ENCODE measurements around the gene RAB37. TPM values are rescaled to one million over a fixed set of nuclear protein-coding genes. Genes with fewer than 3 reads are reported as not detected.

Gene RAB37
- total RNA-seq, 2 experiments from 2014 or later: 19.0 to 21.1 TPM

- POLR2A ChIA-PET: interaction anchor here (1.6 to 2.4 kb wide), 2 partner anchors 25 to 28 kb away, joined by 5 to 22 read pairs; no protein-coding TSS in a partner anchor
- Histone ChIP-seq H3K27ac (ENCODE audit: low read depth in 1 of 2, low read length in 2 of 2) (no peak overlapping the region), H3K9me3 (ENCODE audit: control insufficient read depth in 1 of 2, insufficient read depth in 1 of 2, low read length in 2 of 2) (no peaks in the 10 kb centered on the region), H3K4me3 (ENCODE audit: low read length) (no peak overlapping the region), H3K27me3 (ENCODE audit: control insufficient read depth in 1 of 2, insufficient read depth in 2 of 2, low read length in 2 of 2) (no peaks in the 10 kb centered on the region), H3K4me1 (ENCODE audit: insufficient read depth, low read length) (peaks cover 83% of the 10 kb centered on the region), H3K36me3 (ENCODE audit: insufficient read depth, low read length) (peaks cover 15% of the 10 kb centered on the region)
- DNase-seq: no peak
- H3K36me3 Mint-ChIP-seq (ENCODE audit: low read depth): peaks cover 50% of the 10 kb centered on the region
- H3K4me3 Mint-ChIP-seq: peak overlapping the region; percentile 76
- intact Hi-C loops (cut with DNase I, micrococcal nuclease): loop anchor here in 1 of 2 experiments (5.0 kb wide), 1 partner anchor 94 kb away; the partner anchor contains the start of gene FDXR
- H3K27ac Mint-ChIP-seq: peak overlapping the region; percentile 96
- H3K4me1 Mint-ChIP-seq (ENCODE audit: low read depth): peaks cover 70% of the 10 kb centered on the region
- CTCF ChIA-PET: interaction anchor here (3.4 kb wide), 1 partner anchor 41 kb away, joined by 14 read pairs; the partner anchor contains the start of gene RAB37
- TF ChIP-seq CTCF (IDR thresholded peaks at IDR 0.05): no peak
- no peaks in the 10 kb centered on the region for H3K9me3 Mint-ChIP-seq
- ATAC-seq (ENCODE audit: poor library complexity): no peak
- H3K27me3 Mint-ChIP-seq: no peaks in the 10 kb centered on the region
Measured at GRCh38 chr17:74777901-74778515, 41.0 kb downstream of the RAB37 start.

GRCh38 chr17:74778960-74779359 is 41.9 kb downstream of the RAB37 start:
- H3K4me3 ChIP-seq (ENCODE audit: low read length): no peak overlapping the region
- ATAC-seq (ENCODE audit: poor library complexity) (no peak), DNase-seq (no peak)
- Mint-ChIP-seq H3K36me3 (ENCODE audit: low read depth) (peaks cover 42% of the 10 kb centered on the region), H3K4me3 (peak overlapping the region; percentile 69), H3K9me3 (no peaks in the 10 kb centered on the region), H3K4me1 (ENCODE audit: low read depth) (peaks cover 69% of the 10 kb centered on the region), H3K27ac (peak overlapping the region; percentile 96), H3K27me3 (no peaks in the 10 kb centered on the region)
- TF ChIP-seq CTCF (IDR thresholded peaks at IDR 0.05): no peak
- ChIA-PET CTCF (interaction anchor here (0.7 to 3.4 kb wide), 5 partner anchors 8 to 122 kb away, joined by 3 to 14 read pairs (median 6); partner anchors contain the start of gene RAB37), POLR2A (interaction anchor here (1.1 to 2.9 kb wide), 12 partner anchors 8 to 190 kb away, joined by 3 to 24 read pairs (median 12); partner anchors contain the start of genes FDXR and RAB37)
- peaks cover 89% of the 10 kb centered on the region for H3K4me1 ChIP-seq (ENCODE audit: insufficient read depth, low read length)
- no peaks in the 10 kb centered on the region for H3K9me3 ChIP-seq (ENCODE audit: control insufficient read depth in 1 of 2, insufficient read depth in 1 of 2, low read length in 2 of 2)
- no peaks in the 10 kb centered on the region for H3K27me3 ChIP-seq (ENCODE audit: control insufficient read depth in 1 of 2, insufficient read depth in 2 of 2, low read length in 2 of 2)
- H3K36me3 ChIP-seq (ENCODE audit: insufficient read depth, low read length): peaks cover 9% of the 10 kb centered on the region
- intact Hi-C loops (cut with DNase I, micrococcal nuclease): loop anchor here in 1 of 2 experiments (5.0 kb wide), 1 partner anchor 93 kb away; the partner anchor contains the start of gene FDXR
- peak overlapping the region; percentile 60 to 67 for H3K27ac ChIP-seq (ENCODE audit: low read depth in 1 of 2, low read length in 2 of 2)

- Histone ChIP-seq H3K36me3 (ENCODE audit: insufficient read depth, low read length) (peaks cover 8% of the 10 kb centered on the region), H3K27ac (ENCODE audit: low read depth in 1 of 2, low read length in 2 of 2) (peak overlapping the region; percentile 60 to 67), H3K4me3 (ENCODE audit: low read length) (peak overlapping the region; percentile 10), H3K4me1 (ENCODE audit: insufficient read depth, low read length) (peaks cover 92% of the 10 kb centered on the region), H3K9me3 (ENCODE audit: control insufficient read depth in 1 of 2, insufficient read depth in 1 of 2, low read length in 2 of 2) (no peaks in the 10 kb centered on the region), H3K27me3 (ENCODE audit: control insufficient read depth in 1 of 2, insufficient read depth in 2 of 2, low read length in 2 of 2) (no peaks in the 10 kb centered on the region)
- peaks cover 45% of the 10 kb centered on the region for H3K36me3 Mint-ChIP-seq (ENCODE audit: low read depth)
- H3K27me3 Mint-ChIP-seq: no peaks in the 10 kb centered on the region
- ChIA-PET CTCF (interaction anchor here (0.7 to 3.4 kb wide), 6 partner anchors 8 to 122 kb away, joined by 3 to 14 read pairs (median 5); partner anchors contain the start of gene RAB37), POLR2A (interaction anchor here (1.1 to 2.9 kb wide), 13 partner anchors 9 to 190 kb away, joined by 3 to 24 read pairs (median 11); partner anchors contain the start of genes FDXR and RAB37)
- H3K9me3 Mint-ChIP-seq: no peaks in the 10 kb centered on the region
- DNase-seq: no peak
- H3K27ac Mint-ChIP-seq: peak overlapping the region; percentile 96
- H3K4me1 Mint-ChIP-seq (ENCODE audit: low read depth): peaks cover 72% of the 10 kb centered on the region
- ATAC-seq (ENCODE audit: poor library complexity): no peak
- TF ChIP-seq CTCF (IDR thresholded peaks at IDR 0.05): no peak
- H3K4me3 Mint-ChIP-seq: peak overlapping the region; percentile 89
- intact Hi-C loops (cut with DNase I, micrococcal nuclease): loop anchor here in 1 of 2 experiments (5.0 kb wide), 1 partner anchor 93 kb away; the partner anchor contains the start of gene FDXR
Measured at GRCh38 chr17:74779501-74779900, 42.4 kb downstream of the RAB37 start.
